ENCODE measurements around the gene SPATA21. TPM values are rescaled to one million over a fixed set of nuclear protein-coding genes. Genes with fewer than 3 reads are reported as not detected.

Gene SPATA21
- total RNA-seq, 1 experiment from 2014 or later = not detected

DNA sequence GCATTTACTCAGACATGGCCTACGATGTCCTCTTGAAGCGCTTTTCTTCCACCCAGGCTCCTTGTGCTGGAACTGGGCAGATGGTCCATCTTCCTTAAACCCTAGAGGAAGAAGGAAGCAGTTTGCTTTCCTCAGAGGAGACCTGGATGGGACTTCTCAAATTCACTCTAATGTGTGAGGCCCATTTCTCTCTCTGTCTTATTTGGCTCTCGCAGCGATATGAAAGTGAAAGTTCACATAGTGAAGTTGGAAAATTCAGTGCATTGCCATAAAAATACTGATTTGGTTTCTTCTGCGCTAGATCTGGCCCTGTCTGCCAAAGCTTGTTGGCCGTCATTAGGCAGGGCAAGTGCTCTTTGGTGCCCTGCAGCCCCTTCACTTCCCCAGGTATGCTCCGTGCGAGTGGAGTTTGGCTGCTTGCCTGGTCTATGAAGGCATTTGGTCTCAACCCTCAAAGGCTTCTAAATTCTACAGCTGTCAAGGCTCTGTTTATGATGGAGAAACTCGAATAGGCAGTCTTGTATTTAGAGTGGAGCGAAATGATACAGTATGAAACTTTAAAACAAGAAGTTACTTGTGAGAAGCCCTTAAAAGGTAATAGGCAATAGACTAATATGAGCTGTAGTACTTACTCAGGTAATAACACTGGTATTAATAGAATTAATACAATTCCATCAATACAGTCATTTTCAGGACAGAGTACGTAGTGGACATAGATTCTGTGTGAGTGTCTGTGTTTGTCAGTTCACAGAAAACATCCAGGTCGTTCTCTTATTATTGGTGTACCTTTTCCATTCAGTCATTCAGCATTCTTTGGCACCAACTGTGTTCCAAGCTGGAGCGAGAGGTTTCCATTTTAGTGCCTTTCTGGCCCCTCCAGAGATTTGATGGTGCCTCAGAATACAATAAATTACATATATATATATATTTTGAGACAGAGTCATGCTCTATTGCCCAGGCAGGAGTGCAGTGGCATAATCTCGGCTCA lies 49.7 kb downstream of the SPATA21 start (continued):
- TF ChIP-seq, protein P1, sequence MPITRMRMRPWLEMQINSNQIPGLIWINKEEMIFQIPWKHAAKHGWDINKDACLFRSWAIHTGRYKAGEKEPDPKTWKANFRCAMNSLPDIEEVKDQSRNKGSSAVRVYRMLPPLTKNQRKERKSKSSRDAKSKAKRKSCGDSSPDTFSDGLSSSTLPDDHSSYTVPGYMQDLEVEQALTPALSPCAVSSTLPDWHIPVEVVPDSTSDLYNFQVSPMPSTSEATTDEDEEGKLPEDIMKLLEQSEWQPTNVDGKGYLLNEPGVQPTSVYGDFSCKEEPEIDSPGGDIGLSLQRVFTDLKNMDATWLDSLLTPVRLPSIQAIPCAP (CRISPR knock-in tag; IDR thresholded peaks at IDR 0.05) = no peak
- TF ChIP-seq NR2C2 (CRISPR knock-in tag; IDR thresholded peaks at IDR 0.05) = no peak
- no peak for TF ChIP-seq KAT7 (CRISPR knock-in tag; IDR thresholded peaks at IDR 0.05; ENCODE audit: borderline replicate concordance)
- TF ChIP-seq, protein P2, sequence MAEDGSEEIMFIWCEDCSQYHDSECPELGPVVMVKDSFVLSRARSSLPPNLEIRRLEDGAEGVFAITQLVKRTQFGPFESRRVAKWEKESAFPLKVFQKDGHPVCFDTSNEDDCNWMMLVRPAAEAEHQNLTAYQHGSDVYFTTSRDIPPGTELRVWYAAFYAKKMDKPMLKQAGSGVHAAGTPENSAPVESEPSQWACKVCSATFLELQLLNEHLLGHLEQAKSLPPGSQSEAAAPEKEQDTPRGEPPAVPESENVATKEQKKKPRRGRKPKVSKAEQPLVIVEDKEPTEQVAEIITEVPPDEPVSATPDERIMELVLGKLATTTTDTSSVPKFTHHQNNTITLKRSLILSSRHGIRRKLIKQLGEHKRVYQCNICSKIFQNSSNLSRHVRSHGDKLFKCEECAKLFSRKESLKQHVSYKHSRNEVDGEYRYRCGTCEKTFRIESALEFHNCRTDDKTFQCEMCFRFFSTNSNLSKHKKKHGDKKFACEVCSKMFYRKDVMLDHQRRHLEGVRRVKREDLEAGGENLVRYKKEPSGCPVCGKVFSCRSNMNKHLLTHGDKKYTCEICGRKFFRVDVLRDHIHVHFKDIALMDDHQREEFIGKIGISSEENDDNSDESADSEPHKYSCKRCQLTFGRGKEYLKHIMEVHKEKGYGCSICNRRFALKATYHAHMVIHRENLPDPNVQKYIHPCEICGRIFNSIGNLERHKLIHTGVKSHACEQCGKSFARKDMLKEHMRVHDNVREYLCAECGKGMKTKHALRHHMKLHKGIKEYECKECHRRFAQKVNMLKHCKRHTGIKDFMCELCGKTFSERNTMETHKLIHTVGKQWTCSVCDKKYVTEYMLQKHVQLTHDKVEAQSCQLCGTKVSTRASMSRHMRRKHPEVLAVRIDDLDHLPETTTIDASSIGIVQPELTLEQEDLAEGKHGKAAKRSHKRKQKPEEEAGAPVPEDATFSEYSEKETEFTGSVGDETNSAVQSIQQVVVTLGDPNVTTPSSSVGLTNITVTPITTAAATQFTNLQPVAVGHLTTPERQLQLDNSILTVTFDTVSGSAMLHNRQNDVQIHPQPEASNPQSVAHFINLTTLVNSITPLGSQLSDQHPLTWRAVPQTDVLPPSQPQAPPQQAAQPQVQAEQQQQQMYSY (CRISPR knock-in tag; IDR thresholded peaks at IDR 0.05) = no peak
- no peak for TF ChIP-seq HMGA2 (CRISPR knock-in tag; IDR thresholded peaks at IDR 0.05)
- TF ChIP-seq, protein P3, sequence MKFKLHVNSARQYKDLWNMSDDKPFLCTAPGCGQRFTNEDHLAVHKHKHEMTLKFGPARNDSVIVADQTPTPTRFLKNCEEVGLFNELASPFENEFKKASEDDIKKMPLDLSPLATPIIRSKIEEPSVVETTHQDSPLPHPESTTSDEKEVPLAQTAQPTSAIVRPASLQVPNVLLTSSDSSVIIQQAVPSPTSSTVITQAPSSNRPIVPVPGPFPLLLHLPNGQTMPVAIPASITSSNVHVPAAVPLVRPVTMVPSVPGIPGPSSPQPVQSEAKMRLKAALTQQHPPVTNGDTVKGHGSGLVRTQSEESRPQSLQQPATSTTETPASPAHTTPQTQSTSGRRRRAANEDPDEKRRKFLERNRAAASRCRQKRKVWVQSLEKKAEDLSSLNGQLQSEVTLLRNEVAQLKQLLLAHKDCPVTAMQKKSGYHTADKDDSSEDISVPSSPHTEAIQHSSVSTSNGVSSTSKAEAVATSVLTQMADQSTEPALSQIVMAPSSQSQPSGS (CRISPR knock-in tag; IDR thresholded peaks at IDR 0.05; ENCODE audit: borderline replicate concordance, low read depth) = no peak
- TF ChIP-seq, protein P4, sequence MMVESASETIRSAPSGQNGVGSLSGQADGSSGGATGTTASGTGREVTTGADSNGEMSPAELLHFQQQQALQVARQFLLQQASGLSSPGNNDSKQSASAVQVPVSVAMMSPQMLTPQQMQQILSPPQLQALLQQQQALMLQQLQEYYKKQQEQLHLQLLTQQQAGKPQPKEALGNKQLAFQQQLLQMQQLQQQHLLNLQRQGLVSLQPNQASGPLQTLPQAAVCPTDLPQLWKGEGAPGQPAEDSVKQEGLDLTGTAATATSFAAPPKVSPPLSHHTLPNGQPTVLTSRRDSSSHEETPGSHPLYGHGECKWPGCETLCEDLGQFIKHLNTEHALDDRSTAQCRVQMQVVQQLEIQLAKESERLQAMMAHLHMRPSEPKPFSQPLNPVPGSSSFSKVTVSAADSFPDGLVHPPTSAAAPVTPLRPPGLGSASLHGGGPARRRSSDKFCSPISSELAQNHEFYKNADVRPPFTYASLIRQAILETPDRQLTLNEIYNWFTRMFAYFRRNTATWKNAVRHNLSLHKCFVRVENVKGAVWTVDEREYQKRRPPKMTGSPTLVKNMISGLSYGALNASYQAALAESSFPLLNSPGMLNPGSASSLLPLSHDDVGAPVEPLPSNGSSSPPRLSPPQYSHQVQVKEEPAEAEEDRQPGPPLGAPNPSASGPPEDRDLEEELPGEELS (CRISPR knock-in tag; IDR thresholded peaks at IDR 0.05) = no peak
- TF ChIP-seq, protein P5, sequence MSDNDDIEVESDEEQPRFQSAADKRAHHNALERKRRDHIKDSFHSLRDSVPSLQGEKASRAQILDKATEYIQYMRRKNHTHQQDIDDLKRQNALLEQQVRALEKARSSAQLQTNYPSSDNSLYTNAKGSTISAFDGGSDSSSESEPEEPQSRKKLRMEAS (CRISPR knock-in tag; IDR thresholded peaks at IDR 0.05) = no peak

DNA sequence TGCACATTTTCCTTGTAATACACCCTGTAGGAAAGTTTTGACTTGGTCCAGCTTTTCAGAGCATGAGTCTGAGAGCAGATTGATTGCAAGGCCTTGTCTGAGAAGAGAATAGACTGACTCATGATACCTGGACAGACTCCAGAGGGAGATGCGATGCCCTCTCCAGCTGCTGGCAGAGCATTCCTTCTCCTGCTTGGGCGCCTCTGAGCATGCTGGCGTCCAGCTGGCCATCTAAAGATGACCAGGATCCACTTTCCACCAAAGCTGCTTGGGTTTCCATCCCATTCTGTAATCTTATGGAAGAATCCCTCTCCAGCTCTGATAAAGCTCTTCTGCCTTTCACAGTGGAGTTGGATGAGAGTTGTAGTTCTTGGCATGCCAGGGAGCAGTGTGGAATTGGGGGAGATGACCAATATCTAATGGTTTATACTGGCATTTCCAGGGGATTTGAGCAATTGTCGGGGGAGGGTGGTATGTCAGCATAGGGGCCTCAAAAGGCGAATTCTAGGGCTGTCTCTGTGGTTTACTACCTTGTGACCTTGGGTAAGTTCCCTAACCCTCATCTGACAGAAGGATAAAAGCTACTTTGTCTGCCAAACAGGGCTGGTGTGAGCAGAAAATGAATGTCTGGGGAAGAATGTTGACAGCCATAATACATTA lies 50.6 kb downstream of the SPATA21 start:
- POLR2A ChIA-PET = no interaction called here

More for the DNA sequence above, 50.6 kb downstream of the SPATA21 start:
- no peak overlapping the region for H3K27ac Mint-ChIP-seq
- no peaks in the 10 kb centered on the region; the same call in 1 of the 2 replicates for H3K27me3 Mint-ChIP-seq (ENCODE audit: low read depth)
- H3K4me3 Mint-ChIP-seq = no peak overlapping the region
- no peak for DNase-seq (ENCODE audit: low spot score)
- peaks cover 52% of the 10 kb centered on the region for H3K4me1 Mint-ChIP-seq
- ATAC-seq = no peak
- CTCF ChIA-PET = no interaction called here
- H3K36me3 Mint-ChIP-seq = no peaks in the 10 kb centered on the region
- no peak for TF ChIP-seq PRRX2 (CRISPR knock-in tag; IDR thresholded peaks at IDR 0.05)
- TF ChIP-seq CREM (CRISPR knock-in tag; IDR thresholded peaks at IDR 0.05) = no peak
- no peak for TF ChIP-seq ZNF423 (CRISPR knock-in tag; IDR thresholded peaks at IDR 0.05)
- TF ChIP-seq, protein P6, sequence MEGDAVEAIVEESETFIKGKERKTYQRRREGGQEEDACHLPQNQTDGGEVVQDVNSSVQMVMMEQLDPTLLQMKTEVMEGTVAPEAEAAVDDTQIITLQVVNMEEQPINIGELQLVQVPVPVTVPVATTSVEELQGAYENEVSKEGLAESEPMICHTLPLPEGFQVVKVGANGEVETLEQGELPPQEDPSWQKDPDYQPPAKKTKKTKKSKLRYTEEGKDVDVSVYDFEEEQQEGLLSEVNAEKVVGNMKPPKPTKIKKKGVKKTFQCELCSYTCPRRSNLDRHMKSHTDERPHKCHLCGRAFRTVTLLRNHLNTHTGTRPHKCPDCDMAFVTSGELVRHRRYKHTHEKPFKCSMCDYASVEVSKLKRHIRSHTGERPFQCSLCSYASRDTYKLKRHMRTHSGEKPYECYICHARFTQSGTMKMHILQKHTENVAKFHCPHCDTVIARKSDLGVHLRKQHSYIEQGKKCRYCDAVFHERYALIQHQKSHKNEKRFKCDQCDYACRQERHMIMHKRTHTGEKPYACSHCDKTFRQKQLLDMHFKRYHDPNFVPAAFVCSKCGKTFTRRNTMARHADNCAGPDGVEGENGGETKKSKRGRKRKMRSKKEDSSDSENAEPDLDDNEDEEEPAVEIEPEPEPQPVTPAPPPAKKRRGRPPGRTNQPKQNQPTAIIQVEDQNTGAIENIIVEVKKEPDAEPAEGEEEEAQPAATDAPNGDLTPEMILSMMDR (IDR thresholded peaks at IDR 0.05) = no peak
- TF ChIP-seq ZNF416 (CRISPR knock-in tag; IDR thresholded peaks at IDR 0.05) = no peak
- no peak for TF ChIP-seq MYBL2 (CRISPR knock-in tag; IDR thresholded peaks at IDR 0.05)
- no peak for TF ChIP-seq IRF2 (CRISPR knock-in tag; IDR thresholded peaks at IDR 0.05; ENCODE audit: borderline replicate concordance, low read depth)
- TF ChIP-seq, protein P2 (CRISPR knock-in tag; IDR thresholded peaks at IDR 0.05) = no peak
- TF ChIP-seq CREB1 (CRISPR knock-in tag; IDR thresholded peaks at IDR 0.05) = no peak
- H3K9me3 Mint-ChIP-seq = no peaks in the 10 kb centered on the region

Measured in WTC11 (cell line).